HG03039 (cell line): Measurements from ENCODE around the gene KCNQ5.

Source experiments
- ATAC-seq: cut with Tn5 transposase; IDR thresholded peaks from one replicate; pipeline ENCODE4 v1.9.1; 2021; ENCODE audit warnings: mild to moderate bottlenecking, moderate library complexity; ENCODE audit not compliant: unreplicated experiment

KCNQ5 gene

DNA sequence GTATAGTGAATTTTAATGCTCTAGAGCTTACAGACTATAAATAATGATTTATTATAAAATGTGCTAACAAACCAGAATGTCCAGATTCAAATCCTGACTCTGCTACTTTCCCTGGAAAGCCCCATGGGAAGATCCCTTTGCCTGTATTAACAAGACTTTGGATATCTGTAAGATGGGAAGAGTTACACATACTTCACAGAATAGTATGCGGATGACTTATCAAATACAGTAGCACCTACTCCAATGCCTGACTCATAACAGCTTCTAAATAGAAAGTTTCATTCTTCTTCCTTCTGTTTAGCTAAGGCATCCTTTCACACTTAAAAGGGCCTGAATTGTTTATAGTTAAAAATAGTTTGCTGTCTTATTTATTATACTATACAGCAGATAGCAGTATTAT is 166.3 kb downstream of the KCNQ5 start:
- no peak for ATAC-seq

DNA sequence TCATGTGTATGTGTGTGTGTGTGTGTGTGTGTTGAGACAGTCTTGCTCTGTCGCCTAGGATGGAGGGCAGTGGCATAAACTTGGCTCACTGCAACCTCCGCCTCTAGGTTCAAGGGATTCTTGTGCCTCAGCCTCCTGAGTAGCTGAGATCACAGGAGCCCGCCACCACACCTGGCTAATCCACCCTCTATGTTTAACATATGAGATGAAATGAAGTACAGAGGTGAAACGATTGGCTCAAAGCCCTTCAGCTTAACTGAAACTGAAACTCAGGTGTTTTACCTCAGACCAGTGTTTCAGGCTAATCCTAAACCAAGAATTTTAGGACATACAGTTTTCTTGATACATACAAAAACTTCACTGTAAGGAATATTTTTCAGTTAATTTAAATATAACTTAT is 167.3 kb downstream of the KCNQ5 start:
- no peak for ATAC-seq

DNA sequence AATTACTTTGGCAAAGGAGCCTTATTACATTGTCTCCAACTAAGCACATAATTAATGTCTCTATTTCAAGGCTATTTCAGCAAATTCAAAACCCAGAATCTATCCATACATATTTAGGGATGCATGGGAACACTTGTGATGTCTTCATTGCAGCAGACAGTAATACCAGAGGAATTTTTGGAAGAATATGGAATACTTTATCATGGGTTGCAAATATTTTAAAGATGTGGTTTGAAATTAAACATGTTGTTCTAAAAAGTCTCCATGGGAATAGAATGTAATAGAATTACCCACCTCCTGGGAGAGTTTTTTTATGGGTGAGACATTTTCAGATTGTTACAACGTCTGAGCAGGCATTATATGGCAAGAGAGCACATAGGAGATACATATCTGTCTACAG is 170.8 kb downstream of the KCNQ5 start:
- ATAC-seq: no peak

DNA sequence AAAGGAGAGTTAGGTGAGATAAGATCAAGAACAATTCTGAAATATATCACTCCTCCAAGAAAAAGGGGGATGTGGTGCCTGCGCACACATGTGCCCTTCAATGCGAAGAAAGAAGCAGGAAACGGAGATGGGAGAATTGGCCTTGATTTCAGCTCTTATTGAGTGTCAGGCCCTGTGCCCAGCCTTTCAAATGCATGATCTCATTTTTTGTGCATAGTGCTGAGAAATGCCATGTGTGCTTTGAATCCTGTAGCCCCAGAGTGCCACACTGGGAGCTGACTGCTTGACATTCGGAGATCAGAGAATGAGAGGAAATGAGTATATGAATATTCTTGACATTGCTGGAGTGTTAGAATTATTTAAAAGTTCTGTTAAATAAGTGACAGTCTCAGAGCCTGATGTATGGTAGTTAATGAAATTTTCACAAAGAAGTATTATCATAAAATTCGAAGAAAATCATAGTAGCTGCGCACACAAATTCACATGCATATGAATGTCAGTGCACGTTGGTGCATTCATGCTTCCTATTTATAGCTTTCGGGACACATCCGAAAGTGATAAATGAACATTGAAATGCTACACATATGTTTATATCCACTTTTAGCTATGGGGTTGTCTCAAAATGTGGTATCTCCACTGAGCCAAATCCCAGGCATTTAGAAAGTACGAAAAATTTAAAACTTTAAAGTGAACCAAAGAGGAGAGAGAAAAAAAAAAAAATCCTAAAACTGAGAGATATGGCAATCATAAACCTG is 172.0 kb downstream of the KCNQ5 start:
- no peak for ATAC-seq

DNA sequence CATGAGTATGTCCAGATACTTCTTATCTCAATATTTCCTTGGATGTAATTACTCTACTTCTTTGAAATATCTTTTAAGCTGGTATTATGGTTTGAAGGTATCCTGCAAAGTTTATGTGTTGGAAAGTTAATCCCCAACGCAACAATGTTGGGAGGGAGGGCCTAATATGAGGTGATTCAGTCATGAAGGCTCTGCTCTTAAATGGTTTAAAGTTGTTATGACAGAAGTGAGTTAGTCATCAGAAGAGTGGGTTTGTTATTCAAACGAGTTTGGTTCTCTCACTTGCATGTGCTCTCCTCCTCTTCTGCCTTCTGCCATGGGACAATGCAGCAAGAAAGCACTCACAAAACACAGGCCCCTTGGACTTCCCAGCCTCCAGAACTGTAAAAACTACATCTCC is 176.3 kb downstream of the KCNQ5 start:
- ATAC-seq: no peak

DNA sequence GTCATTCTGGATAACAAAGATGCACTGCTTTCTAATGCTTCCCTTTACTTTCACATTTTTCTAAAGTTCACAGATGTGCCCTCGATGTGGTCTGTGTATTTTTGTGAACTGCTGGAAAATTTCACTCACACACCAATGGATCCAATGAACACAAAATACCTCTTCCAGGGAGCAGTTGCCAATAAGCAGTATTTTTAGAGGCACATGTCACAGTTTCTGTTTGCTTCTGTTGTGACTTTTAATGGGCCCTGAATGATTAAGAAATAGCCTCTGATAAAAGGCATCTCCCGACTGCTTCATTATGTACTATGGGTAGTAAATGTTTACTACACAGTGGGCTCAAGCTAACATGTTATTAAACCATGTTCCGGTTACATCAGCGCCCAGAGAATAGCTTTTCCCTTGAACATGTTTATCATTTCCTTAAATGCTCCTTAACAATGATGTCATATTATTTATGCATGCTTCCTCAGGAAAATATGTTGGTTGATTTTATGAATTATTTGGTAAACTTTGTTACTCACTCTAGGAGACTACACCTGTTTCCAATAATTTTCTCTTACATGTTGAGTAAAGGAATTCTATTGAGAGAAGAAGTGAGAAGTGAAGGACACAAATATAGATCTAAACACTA is 188.0 kb downstream of the KCNQ5 start:
- no peak for ATAC-seq

DNA sequence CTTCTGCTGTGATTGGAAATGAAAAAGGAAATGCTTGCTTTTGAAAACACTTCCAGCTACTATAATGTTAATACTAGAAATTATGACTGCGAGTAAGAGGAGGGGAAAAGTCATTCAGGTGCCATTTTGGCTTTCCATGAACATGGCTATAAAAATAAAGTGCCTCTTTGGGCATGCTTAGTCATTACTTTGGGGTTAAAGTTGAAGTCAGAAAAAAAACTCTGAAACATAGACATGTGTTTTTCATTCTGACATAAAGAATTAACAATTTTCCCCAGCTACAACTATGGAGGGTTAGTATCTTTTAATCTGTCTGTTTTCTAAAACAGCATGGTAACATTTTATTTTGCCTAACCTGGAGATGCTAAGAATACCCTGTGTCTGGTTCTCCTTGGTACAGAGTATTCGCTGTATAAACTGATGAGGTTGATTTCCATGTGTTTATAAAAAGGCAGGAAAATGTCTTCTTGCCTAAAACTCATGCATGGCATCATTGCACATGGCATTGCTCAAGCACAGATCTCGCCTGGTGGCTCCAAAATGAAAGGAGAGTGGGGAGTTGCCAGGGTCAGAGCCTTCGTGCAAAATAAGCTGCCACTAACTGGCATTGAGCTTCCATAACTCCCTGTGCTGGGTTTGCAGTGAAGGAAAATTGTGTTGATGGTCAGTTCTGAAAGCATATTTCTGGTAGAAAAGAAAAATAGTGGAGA is 188.9 kb downstream of the KCNQ5 start:
- ATAC-seq: no peak

DNA sequence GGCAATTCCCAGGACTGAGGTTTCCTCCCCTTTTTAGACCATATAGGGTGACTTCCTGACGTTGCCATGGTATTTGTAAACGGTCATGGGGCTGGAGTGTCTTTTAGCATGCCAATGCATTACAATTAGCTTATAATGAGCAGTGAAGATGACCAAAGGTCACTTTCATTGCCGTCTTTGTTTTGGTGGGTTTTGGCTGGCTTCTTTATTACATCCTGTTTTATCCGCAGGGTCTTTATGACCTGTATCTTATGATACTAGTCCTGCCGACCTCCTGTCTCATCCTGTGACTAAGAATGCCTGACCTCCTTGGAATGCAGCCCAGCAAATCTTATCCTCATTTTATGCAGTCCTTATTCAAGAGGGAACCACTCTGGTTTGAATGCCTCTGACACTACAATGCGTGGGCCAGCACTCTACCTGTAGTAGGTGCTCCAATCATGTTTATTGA is 190.1 kb downstream of the KCNQ5 start:
- ATAC-seq: no peak

DNA sequence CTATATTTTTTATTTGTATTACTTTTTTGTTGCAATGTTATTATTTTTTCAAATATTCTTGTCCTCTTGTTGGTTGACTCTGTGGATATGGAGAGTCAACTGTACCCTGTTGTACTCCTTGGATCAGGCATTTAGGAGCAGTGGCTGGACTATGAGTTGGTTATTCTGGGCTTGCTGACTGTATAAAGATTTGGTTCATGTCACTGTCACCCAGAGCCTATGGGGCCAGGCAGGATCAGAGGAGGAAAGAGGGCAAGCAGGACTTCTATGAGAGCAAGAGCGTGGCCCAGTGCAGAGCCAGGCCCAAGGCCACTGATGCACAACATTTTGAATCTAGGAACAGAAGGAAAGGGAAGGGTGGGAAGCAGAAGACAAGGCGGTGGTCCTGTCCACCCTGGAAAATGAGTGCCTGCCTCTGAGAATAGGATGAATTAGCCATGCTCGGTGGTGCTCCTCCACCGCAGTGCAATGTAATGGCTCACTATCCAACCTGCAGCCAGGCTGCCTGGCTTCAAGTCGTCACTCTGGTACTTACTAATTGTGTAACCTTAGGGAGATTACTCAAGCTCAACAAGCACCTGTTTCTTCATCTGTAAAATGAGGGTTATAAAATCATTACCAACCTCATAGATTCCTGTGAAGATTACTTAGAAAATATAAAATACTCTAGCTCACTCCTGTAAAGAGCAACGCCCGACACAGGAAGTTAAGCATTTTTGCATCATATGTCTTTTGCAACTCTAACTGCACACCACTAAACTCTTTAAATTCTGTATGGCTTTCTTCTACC is 192.1 kb downstream of the KCNQ5 start:
- no peak for ATAC-seq

DNA sequence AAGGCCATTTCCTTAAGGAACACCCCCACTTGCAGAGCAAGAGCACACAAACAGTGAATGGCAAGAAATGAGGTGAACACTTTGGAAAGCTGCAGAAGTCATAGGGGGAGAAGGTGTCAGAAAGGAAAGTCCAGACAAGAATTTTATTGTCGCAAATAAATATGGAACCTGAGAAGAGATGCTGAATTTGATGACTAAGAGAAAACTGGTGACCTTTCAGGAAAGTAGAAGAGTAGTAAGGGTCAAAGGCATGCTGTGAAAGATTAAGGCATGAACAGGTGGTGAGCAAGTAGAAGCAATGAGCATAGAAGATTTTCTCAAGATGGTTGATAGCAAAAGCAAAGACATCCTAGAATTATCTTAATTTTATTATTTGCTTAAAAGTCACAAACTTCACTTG is 194.2 kb downstream of the KCNQ5 start:
- ATAC-seq: no peak

DNA sequence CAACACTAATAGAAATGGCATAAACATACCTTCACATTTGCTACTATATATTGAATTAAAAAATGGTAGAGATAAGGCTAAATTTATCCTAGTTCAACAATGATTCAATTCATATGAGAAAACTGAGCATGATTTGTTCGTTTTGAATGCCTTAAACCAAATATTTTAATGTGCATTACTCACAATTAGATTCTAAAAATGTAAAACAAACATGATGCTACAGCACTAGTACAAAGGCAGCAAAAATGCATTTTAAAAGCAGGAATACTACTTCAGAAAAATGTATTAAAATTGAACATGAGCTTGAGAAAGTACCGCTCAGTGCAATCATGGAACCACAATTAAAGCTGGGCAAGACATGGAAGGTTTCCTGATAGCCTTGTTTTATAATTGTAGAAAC is 195.3 kb downstream of the KCNQ5 start:
- no peak for ATAC-seq

DNA sequence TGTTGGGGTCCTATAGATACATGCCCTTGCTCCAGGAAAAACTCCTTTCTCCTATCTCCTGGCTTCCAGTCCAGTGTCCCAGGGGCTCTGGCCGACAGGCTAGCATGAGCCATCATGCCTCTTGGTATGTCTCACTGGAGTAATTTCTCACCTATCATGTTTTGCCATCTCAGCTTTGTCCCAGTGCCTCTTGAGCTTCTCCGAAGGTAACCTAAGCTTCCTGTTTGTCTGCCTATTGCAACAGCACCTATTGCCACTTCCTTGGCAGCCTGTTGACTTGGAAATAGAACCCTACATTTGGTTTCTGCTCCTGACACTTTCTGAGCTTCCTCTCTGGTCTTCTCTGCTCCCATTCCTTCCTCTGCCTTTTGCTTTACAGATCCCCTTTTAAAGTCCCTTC is 197.7 kb downstream of the KCNQ5 start:
- no peak for ATAC-seq

DNA sequence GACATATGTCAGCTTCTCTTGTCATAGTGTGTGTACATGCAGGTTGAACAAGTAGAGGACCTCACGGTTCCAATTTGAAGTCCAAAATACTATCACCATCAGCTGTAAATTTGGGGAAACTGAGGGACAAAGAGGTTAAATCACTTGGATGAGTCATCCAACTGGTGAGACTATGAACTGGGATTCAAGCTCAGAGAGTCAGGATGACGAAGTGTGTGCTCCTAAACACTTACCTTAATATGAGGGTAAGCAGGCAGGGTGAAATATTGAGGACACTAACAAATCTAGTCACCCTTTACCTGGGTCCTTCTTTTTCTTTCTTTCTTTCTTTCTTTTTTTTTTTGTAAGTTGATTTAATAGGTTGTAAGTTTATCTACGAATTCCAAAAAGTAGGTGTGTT is 198.3 kb downstream of the KCNQ5 start:
- ATAC-seq: no peak

DNA sequence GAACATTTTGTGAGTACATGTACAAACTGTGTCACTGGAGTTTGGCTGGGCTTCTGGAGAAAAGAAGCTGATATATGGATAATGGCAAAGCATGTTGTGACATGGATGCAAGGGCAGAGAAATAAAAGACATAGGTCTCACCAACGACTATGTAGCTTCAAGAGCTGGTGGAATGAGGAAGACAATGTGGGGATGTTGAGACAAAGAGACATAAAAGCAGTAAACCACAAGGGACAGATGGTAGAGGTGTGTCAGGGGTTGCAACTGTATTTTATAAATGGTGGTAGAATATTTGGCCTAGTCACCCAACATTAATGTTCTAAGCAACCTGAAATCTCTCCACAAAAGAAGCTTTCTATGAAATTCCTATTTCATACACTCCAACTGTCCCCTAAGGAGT is 199.0 kb downstream of the KCNQ5 start:
- ATAC-seq: no peak

DNA sequence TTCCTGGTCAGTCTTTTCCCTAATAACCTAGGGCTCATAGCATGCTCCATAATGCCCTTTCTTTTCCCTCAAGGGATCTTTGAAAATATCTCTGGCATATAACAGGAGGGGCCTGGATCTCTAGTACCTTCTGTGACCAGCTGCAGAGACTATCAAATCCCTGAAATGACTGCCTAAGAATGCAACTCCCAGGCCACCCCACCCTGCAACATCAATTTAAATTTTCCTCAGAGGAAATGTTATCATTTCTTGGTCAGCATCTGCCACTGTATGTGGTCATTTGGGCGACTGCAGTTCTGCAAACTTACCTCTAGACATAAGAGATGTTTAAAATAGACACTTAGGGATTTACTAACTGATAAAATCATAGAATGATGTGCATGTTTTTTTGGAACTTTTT is 200.2 kb downstream of the KCNQ5 start:
- ATAC-seq: no peak

DNA sequence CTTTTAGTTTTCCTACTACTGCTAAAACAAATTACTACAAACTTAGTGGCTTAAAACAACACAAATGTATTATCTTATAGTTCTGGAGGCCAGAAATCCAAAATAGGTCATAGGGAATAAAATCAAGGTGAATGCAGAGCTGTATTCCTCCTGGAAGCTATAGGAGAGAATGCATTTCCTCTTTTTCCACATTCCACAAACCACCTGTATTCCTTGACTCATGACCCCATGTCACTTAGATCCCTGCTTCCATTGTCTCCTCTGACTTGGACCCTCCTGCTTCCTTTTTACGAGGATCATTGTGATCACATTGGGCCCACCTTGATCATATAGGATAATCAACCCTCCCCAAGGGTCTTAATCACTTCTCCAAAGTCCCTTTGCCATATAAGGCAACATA is 200.8 kb downstream of the KCNQ5 start:
- ATAC-seq: no peak

DNA sequence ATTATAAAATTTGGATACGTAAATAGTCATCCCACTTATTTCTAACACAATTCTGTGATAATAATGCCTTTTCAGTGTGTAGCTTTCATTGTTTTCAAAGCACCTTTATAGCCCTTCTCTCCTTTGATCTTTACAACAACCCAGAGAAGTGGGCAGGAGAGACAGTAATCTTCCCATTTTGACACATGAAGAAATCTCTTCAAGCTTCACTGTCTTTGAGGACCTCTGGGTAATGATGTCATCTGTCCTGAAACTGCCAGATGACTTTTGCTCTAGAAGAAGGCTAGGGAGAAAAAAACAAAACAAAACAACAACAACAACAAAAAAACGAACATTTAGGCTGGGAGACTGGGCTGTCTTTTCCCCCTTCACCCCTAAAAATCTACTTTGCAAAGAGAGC is 203.0 kb downstream of the KCNQ5 start:
- peak; percentile 78 for ATAC-seq

DNA sequence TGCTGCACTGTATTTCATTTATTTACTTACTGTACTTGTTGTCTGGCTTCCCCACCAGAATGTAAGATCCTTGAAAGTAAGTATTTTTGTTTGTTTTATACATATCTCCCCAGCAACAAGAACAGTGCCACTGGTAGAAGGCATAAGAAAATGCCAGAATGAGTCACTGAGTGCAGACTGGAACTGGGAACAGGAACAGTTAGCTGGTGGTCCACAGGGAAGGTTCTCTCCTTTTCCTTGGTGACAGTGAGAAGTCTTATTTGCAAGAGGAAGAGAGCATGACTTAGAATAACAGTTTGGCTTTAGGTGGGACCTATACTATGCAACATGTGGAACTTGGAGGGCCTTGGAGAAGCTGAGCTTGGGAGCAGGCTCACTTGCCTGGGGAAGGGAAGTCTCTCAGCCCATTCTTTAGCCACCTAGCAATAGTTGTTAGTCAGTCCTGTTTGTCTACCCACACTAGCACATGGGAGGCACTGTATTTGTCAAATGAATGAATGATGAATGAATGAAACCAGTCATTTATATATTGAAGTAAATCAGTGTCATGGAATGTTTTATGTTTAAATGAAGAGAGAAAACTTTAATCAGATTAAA is 203.5 kb downstream of the KCNQ5 start:
- peak; percentile 44 for ATAC-seq

DNA sequence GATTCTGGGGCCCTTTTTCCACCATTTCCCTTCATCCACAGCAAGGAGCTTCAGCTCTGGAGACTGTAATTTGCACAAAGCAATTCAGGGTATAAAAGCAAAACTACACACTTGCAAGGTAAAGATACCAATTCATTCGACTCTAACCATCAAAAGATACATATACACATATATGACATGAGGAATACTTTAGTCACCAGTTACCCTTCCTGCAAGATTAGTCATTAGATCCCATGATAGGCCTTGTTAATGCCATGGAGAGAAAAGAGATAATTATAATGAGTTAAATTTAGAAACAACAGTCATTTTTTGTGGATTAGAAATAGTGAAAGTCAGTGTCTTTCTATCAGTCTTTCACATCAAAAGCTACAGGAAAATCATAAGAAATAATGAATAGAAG is 204.2 kb downstream of the KCNQ5 start:
- ATAC-seq: no peak

DNA sequence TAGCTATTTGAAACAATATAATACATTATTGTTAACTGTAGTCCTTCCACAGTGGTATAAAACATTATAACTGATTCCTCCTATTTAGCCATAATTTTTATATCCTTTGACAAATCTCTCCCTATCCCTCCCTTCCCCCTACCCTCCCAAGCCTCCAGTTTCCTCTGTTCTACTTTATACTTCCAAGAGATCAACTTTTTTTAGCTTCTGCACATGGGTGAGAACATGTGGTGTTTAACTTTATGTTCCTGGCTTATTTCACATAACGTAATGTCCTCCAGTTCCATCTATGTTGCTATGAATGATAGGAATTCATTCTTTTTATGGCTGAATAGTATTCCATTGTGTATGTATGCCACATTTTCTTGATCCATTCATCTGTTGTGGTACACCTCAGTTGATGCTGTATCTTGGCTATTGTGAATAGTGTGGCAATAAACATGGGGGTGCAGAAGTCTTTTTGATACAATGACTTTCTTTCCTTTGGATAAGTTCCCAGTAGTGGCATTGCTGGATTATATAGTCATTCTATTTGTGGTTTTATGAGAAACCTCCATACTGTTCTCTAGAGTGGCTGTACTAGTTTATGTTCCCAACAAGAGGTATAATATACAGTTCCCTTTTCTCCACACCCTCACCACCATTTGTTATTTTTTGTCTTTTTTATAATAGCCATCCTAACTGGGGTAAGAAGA is 205.0 kb downstream of the KCNQ5 start:
- ATAC-seq: no peak
